NCI-H2107 (cell line): Measurements from ENCODE around the gene WAC.
"Not testable (repeated sequence)": the region's sequence is repeated elsewhere in the genome, so short reads cannot be mapped to it uniquely, and the experiment has no call there.

Experiments used
- DNase-seq: peaks from one replicate; lab custom pipeline; 2025; lab: John Stamatoyannopoulos, UW

Gene WAC, protein sequence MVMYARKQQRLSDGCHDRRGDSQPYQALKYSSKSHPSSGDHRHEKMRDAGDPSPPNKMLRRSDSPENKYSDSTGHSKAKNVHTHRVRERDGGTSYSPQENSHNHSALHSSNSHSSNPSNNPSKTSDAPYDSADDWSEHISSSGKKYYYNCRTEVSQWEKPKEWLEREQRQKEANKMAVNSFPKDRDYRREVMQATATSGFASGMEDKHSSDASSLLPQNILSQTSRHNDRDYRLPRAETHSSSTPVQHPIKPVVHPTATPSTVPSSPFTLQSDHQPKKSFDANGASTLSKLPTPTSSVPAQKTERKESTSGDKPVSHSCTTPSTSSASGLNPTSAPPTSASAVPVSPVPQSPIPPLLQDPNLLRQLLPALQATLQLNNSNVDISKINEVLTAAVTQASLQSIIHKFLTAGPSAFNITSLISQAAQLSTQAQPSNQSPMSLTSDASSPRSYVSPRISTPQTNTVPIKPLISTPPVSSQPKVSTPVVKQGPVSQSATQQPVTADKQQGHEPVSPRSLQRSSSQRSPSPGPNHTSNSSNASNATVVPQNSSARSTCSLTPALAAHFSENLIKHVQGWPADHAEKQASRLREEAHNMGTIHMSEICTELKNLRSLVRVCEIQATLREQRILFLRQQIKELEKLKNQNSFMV

DNA sequence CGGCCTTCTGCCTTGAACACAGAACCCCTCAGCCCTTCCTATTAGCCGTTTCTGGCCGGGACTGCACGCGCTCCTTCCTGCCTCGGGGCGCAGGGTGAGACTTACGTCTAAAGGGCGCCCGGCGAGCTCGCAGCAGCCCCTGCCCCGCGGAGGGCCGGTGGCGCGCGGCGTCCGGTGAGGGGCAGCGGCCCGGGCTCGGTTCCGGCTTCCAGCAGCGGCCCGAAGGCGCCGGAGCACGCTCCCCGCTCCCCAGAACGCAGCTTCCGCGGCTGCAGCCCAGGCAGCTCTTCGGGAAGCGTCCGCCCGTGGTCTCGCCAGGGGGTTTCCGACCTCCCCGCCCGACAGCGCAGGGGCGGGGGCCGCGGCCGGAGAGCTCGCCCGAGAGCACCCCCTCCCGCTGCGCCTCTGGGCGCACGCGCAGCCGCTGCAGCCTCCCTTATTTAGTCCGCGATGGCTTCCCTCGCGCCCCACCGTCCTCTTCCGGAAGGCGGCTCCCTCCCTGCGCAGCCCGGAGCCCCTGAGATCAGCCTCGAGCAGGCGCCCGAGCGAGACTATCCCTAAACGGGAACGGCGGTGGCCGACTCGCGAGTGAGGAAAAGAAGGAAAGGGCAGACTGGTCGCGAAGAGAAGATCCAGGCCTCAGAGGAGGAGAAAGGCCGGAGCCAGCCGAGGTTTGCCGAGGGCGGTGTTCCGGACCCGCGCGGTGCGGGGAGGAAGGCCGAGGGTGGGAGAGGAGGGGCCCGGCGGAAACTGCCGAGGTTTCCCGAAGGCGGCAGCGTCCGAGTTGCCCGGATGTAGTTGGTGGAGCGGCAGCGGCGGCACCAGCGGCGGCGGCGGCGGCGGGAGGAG is at the start of gene WAC:
WAC (plus strand) TSS at position 782 of the 849 bp plus-strand sequence. CDS start 462 bp downstream, outside the sequence.
- DNase-seq = peak; percentile 77

DNA sequence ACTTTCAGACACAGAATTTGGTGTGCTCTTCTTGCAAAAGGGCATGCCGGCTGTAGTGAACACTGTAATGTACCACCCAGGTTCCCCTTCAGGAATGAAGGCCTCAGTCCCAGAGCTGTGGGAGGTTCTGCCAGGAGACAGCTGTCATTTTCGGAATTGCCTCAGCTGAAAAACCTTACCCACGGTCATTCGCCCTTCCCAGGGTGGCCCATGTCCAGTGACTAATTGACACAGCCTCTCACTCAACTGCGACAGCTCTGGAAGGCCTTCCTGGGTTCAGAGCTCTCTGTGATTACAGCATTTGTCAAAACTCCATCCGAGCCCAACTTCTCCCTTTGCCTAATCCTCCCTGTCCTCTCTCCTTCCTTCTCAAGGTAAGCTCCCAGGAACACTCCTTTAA is 43.7 kb upstream of the WAC start:
- no peak for DNase-seq

DNA sequence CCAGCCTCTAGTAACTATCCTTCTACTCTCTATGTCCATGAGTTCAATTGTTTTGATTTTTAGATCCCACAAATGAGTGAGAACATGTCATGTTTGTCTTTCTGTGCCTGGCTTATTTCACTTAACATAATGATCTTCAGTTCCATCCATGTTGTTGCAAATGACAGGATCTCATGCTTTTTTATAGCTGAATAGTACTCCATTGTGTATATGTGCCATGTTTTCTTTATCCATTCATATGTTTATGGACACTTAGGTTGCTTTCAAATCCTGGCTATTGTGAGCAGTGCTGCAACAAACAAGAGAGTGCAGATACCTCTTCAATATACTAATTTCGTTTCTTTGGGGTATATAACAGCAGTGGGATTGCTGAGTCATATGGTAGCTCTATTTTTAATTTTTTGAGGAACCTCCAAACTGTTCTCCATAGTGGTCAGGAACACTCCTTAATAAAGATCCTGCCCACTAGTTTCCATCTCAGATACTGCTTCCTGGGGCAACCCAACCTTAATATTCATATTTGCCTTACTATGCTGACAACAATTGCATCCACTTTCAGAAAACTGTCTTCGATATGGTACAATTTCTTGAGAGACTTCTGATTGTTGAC is 42.6 kb upstream of the WAC start:
- DNase-seq = not testable (repeated sequence)

DNA sequence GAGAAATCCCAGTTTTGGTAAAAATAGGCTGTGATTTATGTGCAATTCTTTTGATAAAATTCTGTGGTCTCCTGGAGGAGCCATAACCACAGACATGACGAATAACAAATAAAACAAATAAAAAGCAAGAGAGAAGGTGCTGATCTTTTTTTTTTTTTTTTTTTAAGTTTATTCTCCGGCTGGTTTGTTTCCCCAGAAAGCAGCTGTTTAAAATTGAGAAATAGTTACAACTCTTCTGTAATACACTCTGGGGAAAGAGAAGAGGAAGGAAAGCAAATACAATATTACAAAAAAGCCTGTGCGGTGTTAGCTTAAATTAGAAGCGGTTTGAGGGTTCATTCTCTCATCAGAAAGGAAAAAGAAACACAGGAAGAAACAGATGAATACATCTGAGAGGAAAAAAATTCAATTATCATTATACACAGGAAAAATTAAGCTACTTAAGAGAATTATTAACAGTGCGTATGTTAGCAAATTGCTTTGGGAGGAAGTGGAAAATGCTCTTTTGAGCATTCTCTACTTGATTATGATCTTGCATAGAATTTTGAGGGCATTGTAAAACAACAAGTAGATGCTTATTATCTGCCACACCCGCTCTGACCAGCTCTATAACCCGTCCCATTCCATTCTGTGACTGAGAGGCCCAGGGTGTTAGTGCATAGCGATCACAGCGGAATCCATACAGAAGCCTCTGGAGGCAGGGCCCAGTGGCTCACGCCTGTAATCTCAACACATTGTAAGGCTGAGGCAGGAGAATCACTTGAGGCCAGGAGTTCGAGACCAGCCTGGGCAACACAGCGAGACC is 40.6 kb upstream of the WAC start:
- DNase-seq = no peak

DNA sequence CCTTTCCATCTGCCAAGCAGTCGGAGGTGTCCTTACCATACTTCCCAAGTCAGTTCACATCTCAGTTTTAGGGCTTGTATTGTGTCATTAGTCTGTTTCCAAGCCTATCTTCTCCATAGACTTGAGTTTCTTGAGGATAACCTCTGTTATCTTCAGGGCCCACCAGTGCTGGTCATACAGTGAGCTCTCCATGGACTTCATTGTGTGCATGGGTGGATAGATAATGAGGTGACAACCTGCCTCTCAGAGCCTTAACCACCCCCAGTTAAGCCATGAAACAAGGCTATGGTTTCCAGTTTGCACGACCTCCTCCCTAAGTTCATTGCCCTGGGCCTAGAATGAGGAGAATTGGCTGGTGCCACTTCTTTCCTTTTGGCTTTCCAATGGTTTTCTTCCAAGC is 38.5 kb upstream of the WAC start:
- no peak for DNase-seq

DNA sequence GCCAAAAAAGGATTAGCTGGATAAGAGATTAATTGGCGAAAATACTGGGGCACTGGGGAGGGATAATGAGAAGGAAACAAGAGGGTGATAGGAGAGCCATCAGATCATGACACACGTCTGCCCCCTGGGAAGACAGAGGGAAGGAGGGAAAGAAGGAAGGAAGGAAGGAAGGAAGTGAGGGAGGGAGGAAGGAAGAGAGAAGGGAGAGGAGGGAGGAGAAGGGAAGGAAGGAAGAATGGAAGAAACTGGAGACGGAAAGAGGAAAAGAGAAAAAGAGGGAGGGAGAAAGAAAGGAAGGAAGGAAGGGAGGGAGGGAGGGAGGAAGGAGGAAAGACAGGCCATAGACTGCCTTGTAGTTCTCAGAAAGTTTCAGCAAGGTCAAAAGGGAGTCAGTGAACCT is 37.8 kb upstream of the WAC start:
- no peak for DNase-seq

DNA sequence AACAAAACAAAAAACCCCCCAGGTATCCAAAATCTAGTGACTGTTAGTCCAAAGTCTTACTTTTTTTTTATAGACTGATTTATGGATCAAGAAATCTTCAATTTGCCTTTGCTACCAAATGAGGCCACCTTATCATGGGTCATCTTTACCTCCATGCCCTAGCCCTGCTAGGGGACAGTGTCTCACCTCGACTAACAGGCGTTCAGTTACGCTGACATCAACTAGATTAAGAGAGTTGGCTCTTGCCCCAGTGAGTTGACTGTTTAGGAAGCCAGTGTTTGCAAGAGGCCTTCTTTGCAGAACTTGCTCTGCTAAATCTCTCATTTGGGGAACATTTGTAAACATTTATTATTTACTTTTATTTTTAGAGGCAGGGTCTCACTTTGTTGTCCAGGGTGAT is 36.9 kb upstream of the WAC start:
- DNase-seq = no peak

DNA sequence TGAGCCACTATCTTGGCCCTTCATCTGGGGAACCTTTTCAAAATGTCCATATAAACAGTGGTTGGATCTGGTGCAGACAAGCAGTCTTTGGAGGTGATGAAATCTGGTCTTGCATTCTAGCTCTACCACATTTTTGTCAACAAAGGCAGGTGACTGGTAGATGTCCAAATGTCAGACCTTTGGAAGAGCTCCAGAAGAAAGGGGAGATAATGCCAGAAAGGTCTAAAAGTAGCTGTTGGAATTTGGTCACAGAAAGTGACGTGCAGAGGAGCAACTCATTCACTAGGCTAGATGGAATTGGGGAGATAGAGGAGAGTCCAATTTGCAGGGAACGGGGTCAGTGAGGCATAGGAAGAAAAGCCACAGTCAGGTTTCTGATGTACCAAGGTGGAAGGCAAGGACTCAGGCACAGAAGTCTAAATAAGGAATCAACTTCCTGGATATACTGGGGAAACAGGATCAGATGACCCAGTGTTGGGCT is 36.4 kb upstream of the WAC start:
- DNase-seq = no peak

DNA sequence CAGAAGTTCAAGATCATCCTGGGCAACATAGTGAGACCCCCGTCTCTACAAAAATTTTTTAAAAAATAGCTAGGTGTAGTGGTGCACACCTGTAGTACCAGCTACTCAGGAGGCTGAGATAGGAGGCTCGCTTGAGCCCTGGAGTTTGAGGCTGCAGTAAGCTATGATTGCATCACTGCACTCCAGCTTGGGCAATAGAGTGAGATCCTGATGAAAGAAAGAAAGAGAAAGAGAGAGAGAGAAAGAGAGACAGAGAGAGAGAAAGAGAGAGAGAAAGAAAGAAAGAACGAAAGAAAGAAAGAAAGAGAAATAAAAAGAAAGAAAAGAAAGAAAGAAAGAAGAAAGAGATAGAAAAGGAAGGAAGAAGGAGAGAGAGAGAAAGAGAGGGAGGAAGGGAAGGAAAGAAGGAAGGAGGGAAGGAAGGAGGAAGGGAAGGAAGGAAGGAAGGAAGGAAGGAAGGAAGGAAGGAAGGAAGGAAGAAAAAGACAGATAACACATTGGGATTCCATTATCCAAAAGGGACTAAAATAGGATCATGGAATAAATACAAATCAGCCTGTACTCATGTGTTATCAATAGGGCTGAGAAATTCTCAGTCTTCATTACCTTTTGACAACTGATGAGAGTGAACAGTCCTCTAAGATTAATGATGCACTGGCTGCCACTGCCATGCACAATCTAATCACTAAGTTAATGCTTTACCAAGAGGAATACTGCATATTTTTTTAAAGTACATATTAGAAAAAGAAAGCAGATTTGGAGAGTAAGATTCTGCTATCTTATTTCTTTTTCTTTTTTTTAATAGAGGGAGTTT is 35.4 kb upstream of the WAC start:
- DNase-seq = no peak

DNA sequence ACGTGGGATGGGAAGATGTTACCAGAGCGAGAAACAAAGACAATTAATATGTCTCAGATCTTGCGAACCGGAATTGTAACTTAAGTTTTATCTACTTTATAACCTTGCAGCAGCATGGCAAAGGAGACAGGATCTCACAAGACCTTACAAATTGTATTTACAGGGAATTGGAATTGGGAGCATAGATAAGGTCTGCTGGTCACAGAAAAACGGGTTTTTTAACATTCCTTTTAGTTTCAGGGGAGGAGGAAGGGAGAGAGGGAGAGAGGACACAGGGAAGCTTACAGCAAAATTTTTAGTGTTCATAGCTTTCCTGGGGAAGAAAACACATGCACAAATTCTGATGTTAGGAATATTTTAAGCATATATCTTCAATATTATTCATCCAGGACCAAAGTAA is 32.7 kb upstream of the WAC start:
- DNase-seq = not testable (repeated sequence)

DNA sequence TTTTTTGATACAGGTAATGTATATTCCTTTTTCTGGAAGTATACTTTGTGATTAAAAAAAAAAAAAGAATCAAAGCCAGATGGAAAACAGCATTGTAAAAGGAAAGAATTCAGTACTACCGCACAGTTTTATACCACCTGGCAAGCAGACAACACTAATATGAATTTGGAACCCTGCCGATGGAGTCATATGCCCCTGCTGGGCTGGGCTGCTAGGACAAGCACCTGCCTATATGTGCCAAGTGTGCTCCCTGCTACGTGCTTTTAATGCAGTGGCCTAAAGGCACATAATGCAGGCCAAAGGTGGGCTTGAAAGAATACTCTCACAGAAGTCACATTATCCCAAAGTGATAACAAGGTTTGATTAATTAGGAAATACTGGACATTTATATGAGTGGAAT is 29.8 kb upstream of the WAC start:
- DNase-seq = peak; percentile 28

DNA sequence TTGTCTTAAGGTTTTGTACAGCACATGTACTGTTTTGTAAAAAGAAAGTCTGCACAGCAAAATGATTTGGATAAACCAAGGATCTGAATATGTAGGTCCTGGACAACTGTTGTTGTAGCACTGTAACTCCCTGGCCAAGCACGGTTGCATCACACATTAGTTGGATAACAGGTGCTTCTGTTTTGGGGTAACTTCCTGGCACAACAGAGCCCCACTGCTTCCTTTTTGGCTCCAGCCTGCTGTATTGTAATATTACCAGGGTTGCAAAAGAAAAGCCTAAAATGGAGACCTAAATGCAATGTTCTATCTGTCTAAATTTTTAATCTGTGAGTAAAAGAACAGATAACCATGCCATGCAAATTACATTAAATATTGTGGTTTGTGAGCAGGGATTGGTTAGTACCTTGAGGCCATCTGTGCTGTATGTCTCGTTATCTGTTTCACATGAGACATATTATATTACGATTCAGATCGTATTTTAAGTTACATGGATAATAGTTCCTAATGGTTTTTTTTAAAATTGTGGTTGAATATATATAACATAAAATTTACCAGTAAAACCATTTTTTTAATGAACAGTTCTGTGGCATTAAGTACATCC is 27.5 kb upstream of the WAC start:
- no peak for DNase-seq

DNA sequence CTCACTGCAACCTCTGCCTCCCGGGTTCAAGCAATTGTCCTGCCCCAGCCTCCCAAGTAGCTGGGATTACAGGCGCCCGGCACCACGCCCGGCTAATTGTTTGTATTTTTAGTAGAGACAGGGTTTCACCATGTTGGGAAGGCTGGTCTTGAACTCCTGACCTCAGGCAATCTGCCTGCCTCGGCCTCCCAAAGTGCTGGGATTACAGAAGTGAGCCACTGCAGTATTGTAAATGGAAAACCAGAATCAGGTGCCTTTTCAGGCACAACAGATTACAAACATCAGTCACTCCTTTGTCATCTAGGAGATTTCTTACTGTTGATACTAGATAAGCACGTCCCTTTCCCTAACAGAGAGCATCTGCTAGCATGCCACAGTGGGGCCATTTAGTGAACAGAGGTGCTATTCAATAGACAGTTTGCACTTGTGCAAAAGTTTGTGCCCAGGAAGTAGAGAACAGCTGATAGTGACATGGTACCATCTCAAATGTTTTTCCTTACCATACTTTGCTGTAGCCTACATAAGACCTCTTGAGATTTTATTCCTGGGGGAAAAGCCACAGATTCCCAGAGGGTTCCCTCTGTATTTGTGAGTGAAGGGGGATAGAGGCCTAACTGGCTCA is 24.5 kb upstream of the WAC start:
- no peak for DNase-seq

DNA sequence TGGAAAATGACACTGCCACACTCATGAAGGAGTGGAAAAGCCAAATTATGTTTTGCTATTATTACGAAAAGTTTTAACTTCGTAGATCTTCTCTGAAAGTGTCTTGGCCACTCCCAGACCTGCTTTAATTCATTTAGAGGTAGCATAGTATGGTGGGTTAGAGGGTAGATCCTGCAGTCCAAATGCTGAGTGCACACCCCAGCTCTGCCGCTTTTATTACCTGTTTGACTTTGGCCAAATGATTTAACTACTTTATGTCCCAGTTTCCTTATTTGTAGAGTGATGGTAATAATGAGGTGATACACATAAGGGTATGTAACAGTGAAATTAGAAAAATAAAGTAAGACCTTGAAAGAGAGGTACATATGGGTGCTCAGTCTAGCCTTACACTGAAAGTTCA is 23.6 kb upstream of the WAC start:
- no peak for DNase-seq

DNA sequence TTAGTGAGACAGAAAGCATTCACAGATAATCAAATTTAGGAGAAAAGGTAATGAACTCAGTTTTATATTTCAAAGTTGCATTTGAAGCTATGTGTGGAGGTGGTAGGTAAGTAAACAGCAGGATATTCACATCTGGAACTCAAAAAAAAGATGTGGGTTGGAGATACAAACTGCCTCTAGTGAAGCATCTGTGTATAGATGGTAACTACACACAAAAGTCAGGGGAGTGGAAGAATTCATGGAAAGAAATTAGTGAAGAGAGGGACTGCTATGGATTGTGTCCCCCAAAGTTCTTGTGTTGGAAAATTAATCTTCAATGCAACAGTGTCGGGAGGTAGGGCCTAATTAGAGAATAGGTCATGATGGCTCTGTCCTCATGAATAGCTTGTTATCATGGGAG is 18.3 kb upstream of the WAC start:
- DNase-seq = no peak

DNA sequence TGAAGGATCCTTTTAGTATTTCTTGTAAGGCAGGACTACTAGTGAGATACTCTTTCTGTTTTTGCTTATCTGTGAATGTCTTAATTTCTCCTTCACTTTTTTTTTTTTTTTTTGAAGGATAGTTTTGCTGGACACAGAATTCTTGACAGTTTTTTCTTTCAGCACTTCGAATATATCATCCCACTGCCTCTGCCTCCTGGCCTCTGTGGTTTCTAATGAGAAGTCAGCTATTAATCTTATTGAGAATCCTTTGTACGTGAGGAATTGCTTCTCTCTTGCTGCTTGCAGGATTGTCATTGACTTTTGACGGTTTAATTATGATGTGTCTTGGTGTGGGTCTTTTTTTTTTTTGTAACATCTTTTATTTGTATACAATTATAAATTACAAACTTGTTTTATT is 12.6 kb upstream of the WAC start:
- no peak for DNase-seq

DNA sequence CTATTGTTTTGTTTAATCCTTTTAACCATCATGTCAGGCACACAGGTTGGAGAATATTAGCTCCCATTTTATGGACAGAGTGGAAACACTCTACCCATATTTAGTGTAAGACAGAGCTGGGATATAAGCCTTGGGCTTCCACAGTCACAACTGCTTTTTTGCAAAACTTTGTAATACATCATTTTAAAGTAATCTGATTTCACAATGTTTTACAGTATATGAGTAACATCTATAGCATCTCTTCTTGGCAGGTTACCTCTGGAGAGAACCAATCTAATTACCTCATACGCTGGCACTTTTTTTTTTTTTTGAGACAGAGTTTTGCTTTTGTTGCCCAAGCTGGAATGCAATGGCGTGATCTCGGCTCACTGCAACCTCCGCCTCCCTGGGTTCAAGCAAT is 12.1 kb upstream of the WAC start:
- DNase-seq = not testable (repeated sequence)

DNA sequence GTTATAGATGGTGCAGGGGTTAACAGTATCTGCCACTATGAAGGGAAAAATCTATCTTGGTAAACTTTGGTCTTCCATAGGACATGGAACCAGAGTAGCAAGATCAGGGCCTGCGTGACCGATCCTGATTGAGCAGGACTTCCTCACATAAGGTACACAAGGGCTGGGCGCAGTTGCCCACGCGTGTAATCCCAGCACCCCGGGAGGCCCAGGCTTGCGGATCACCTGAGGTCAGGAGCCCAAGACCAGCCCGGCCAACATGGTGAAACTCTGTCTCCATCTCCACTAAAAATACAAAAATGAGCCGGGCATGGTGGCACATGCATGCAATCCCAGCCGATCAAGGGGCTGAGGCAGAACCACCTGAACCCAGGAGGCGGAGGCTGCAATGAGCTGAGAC is 11.0 kb upstream of the WAC start:
- DNase-seq = not testable (repeated sequence)

DNA sequence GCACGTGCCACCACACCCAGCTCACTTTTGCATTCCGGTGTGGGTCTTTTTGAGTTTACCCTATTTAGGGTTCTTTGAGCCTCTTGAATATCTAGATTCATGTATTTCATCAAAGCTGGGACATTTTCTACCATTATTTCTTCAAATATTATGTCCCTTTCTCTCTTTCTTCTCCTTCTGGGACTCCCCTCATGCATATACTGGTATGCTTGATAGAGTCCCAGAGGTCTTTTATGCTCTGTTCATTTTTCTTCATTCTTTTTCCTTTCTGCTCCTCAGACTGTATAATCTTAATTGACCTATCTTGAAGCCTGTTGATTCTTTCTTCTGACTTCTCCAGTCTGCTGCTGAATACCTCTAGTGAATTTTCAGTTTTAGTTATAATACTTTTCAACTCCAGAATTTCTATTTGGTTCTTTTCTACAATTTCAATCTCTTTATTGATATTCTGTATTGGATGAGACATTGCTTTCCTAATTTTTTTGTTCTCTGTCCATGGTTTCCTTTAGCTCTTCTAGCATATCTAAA is 9.1 kb upstream of the WAC start:
- DNase-seq = no peak
